Measurements from ENCODE around the gene ITGB3. TPM values are rescaled to one million over a fixed set of nuclear protein-coding genes. Genes with fewer than 3 reads are reported as not detected.
A peak's percentile ranks its signal among the peaks of the same experiment; 100 is the strongest.

ITGB3 gene
- total RNA-seq, 3 donors from 2014 or later, result 3.9 to 58.4 (median 6.8) TPM

DNA sequence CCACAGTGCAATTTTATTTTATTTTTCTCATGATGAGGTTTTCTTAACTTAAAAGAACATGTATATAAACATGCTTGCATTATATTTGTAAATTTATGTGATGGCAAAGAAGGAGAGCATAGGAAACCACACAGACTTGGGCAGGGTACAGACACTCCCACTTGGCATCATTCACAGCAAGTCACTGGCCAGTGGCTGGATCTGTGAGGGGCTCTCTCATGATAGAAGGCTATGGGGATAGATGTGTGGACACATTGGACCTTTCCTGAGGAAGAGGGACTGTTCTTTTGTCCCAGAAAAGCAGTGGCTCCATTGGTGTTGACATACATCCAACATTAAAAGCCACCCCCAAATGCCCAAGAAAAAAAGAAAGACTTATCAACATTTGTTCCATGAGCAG, 57.8 kb downstream of the ITGB3 start:
- DNase-seq (no peak), ATAC-seq (no peak)
- Histone ChIP-seq H3K4me1 (ENCODE audit: low read depth) (peaks cover 8% of the 10 kb centered on the region), H3K4me3 (no peak overlapping the region), H3K36me3 (ENCODE audit: low read depth) (no peaks in the 10 kb centered on the region), H3K9me3 (no peaks in the 10 kb centered on the region)
- intact Hi-C loops (cut with DNase I, micrococcal nuclease), result loop anchor here in 1 of 2 donors (5.0 kb wide), 1 partner anchor 84 kb away; no protein-coding TSS in a partner anchor
- TF ChIP-seq, protein P1, sequence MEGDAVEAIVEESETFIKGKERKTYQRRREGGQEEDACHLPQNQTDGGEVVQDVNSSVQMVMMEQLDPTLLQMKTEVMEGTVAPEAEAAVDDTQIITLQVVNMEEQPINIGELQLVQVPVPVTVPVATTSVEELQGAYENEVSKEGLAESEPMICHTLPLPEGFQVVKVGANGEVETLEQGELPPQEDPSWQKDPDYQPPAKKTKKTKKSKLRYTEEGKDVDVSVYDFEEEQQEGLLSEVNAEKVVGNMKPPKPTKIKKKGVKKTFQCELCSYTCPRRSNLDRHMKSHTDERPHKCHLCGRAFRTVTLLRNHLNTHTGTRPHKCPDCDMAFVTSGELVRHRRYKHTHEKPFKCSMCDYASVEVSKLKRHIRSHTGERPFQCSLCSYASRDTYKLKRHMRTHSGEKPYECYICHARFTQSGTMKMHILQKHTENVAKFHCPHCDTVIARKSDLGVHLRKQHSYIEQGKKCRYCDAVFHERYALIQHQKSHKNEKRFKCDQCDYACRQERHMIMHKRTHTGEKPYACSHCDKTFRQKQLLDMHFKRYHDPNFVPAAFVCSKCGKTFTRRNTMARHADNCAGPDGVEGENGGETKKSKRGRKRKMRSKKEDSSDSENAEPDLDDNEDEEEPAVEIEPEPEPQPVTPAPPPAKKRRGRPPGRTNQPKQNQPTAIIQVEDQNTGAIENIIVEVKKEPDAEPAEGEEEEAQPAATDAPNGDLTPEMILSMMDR (IDR thresholded peaks at IDR 0.05), result no peak

DNA sequence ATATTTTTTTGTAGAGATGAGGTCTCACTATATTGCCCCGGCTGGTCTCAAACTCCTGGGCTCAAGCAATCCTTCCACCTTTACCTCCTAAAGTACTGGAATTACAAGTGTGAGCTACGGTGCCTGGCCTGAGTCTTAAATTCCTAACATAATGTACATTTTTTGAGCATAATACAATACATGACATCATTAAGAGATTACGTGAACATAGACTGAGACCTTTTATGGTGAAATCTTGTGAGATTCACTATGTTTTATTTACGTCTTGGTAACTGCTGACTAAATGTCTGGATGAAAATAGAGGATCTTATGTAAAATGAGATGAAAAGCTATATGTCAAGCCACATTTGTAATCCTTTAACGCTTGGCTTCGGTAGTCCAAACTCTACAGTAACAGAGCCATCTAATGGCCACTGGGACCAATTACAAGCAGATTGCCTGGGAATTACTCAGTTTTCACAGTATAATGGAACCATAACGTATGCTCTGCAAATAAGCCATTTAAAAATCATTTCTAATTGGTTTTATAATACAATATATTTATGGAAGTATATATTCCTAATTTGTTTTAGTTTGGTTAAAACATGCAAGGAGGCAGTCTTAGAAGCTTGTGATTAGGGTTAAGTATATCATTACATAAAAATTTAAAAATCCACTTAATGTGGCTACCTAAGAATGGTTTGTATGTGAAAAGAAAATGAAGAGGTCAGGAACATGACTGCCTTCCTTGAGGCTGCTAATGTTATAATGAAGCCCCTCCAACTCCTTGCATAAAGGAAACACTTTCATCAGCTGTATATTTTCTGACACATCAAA, 62.0 kb downstream of the ITGB3 start:
- no peak overlapping the region for H3K4me3 ChIP-seq
- intact Hi-C loops (cut with DNase I, micrococcal nuclease), result loop anchor here in 1 of 2 donors (2.0 kb wide), 1 partner anchor 85 kb away; no protein-coding TSS in a partner anchor
- H3K36me3 ChIP-seq (ENCODE audit: low read depth), result no peaks in the 10 kb centered on the region
- ATAC-seq, result peak; percentile 89
- TF ChIP-seq, protein P1 (IDR thresholded peaks at IDR 0.05), result peak; percentile 60
- no peaks in the 10 kb centered on the region for H3K9me3 ChIP-seq
- H3K4me1 ChIP-seq (ENCODE audit: low read depth), result peaks cover 12% of the 10 kb centered on the region
- peak in 1 of 3 donors; percentile 67 for DNase-seq

DNA sequence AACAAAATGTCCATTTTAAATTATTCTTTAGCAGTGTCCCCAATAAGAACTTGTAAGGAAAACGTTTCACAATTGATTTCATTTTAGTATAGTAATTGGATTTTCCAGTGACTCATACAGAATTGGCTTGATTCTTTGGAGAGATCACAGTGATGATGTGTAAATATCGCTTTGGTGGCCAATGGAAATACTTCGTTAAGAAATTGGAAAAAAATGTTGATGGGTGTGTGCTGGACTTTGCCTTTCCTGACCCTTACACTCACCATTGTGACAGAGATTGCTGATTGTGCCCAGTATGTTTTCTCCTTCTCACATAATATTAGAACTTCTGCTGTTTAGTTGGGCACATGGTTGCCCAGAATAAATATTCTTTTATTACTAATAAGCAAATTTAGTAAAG, 62.7 kb downstream of the ITGB3 start:
- DNase-seq (peak in 1 of 3 donors; percentile 63), ATAC-seq (peak; percentile 94)
- intact Hi-C loops (cut with DNase I, micrococcal nuclease), result no loop called here
- H3K36me3 ChIP-seq (ENCODE audit: low read depth), result no peaks in the 10 kb centered on the region
- no peaks in the 10 kb centered on the region for H3K9me3 ChIP-seq
- H3K4me3 ChIP-seq, result no peak overlapping the region
- peaks cover 12% of the 10 kb centered on the region for H3K4me1 ChIP-seq (ENCODE audit: low read depth)
- TF ChIP-seq, protein P1 (IDR thresholded peaks at IDR 0.05), result no peak

DNA sequence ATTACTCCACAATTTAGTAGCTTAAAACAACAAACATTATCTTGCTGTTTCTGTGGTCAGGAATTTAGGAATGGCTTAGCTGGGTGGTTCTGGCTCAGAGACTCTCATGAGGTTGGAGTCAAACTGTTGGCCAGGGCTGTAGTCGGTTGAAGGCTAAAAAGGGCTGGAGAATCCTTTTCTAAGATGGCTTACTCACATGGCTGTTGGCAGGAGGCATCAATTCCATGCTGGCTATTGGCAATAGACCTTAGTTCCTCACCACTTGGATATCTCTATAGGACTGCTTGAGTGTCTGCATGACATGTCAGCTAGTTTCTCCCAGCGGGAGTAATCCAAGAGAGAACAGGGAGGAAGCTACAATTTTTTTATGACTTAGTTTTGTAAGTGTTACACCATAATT, 63.5 kb downstream of the ITGB3 start:
- intact Hi-C loops (cut with DNase I, micrococcal nuclease), result no loop called here
- Histone ChIP-seq H3K9me3 (no peaks in the 10 kb centered on the region), H3K4me3 (no peak overlapping the region), H3K36me3 (ENCODE audit: low read depth) (no peaks in the 10 kb centered on the region), H3K4me1 (ENCODE audit: low read depth) (peaks cover 12% of the 10 kb centered on the region)
- no peak for ATAC-seq
- DNase-seq, result no peak
- TF ChIP-seq, protein P1 (IDR thresholded peaks at IDR 0.05), result no peak

DNA sequence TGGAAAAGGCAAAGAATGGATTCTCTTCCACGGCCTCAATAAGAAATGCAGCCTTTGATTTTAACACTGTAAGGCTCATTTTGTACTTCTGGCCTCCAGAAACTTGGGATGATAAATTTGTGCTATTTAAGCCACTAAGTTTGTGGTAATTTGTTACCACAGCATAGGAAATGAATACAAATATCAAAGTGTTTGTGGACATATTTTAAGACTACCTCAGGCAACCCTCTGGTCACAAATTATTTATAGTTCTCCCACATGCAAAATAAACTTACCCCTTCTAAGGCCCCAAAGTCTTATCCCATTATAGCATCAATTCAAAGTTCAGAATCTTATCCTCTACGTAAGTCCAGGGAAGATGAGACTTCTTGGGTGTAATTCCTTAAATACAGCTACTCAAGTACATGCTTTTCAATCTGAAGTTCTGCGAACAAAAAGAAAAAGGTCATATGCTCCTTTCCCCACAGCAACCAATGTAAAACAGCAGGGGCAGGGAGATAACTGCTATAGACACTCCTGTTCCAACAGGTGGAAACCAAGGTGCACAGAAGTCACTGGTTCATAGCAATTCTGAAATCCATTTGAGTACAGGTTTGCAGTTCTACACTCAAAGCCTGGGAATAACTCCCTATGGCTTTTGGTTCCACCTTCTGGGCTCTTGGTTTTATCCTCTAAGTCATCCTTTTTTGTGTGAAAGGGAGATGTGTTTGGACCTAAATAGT, 64.7 kb downstream of the ITGB3 start:
- Histone ChIP-seq H3K36me3 (ENCODE audit: low read depth) (no peaks in the 10 kb centered on the region), H3K9me3 (no peaks in the 10 kb centered on the region), H3K4me3 (no peak overlapping the region), H3K4me1 (ENCODE audit: low read depth) (peaks cover 12% of the 10 kb centered on the region)
- ATAC-seq (no peak), DNase-seq (no peak)
- TF ChIP-seq, protein P1 (IDR thresholded peaks at IDR 0.05), result no peak
- intact Hi-C loops (cut with DNase I, micrococcal nuclease), result no loop called here
